OCI-LY7 (cell line): Measurements from ENCODE around the gene TRAF6. TPM values are rescaled to one million over a fixed set of nuclear protein-coding genes. Genes with fewer than 3 reads are reported as not detected.

ENCODE experiments used
- BruUV-seq: library from RNA; stranded (reverse); fragments of 400-500 nt; replicated peaks from 2 replicates; lab custom pipeline; 2021; lab: Mats Ljungman, UMichigan
- CTCF ChIA-PET: fragments of 300-600 bp; sonication (Branson Sonifier 250); formaldehyde crosslinking; loops from one replicate; lab custom pipeline; 2022; ENCODE audit warnings: antibody characterized with exemption; ENCODE audit not compliant: unreplicated experiment; lab: Charles Lee
- POLR2A ChIA-PET: fragments of 300-600 bp; sonication (Branson Sonifier 250); formaldehyde crosslinking; loops from one replicate; lab custom pipeline; 2022; ENCODE audit warnings: antibody characterized with exemption; lab: Charles Lee
- DNase-seq: peaks from one replicate; pipeline ENCODE4 v3.0.0-alpha.2; 2015; ENCODE audit warnings: low spot score
- H2AFZ ChIP-seq: fragments of 200-600 bp; sonication (generic), shearing (Covaris generic); 2 replicates; pipeline ENCODE4 v1.6.1; 2014; ENCODE audit warnings: mild to moderate bottlenecking, antibody characterized with exemption, low read length, moderate library complexity
- H3K27ac ChIP-seq: fragments of 200-600 bp; sonication (generic); 2 replicates; pipeline ENCODE4 v1.5.1; 2014; ENCODE audit warnings: mixed run types, low read depth, mild to moderate bottlenecking, moderate library complexity, low read length, inconsistent platforms; ENCODE audit not compliant: poor library complexity, severe bottlenecking
- H3K36me3 ChIP-seq: fragments of 200-600 bp; sonication (generic); 2 replicates; pipeline ENCODE4 v1.6.1; 2014; ENCODE audit warnings: mild to moderate bottlenecking, antibody characterized with exemption, low read length, moderate library complexity, mixed read lengths; ENCODE audit not compliant: insufficient read depth
- H3K4me1 ChIP-seq: fragments of 200-600 bp; sonication (generic); 2 replicates; pipeline ENCODE4 v1.5.1; 2014; ENCODE audit warnings: mild to moderate bottlenecking, low read length; ENCODE audit not compliant: insufficient read depth, poor library complexity, severe bottlenecking
- H3K4me2 ChIP-seq: fragments of 200-600 bp; sonication (generic); 2 replicates; pipeline ENCODE4 v1.6.1; 2014; ENCODE audit warnings: mild to moderate bottlenecking, low read length
- H3K4me3 ChIP-seq: fragments of 200-600 bp; sonication (generic); 2 replicates; pipeline ENCODE4 v1.5.1; 2014; ENCODE audit warnings: mild to moderate bottlenecking, low read depth, low read length; ENCODE audit not compliant: poor library complexity, severe bottlenecking
- H3K79me2 ChIP-seq: fragments of 200-600 bp; sonication (generic); 2 replicates; pipeline ENCODE4 v1.6.1; 2016; ENCODE audit warnings: low read depth, mild to moderate bottlenecking, low read length, moderate library complexity, mixed read lengths; ENCODE audit not compliant: insufficient read depth
- H3K9me2 ChIP-seq: fragments of 200-600 bp; sonication (generic); 2 replicates; pipeline ENCODE4 v1.6.1; 2016; ENCODE audit warnings: mild to moderate bottlenecking, low read length, mixed read lengths; ENCODE audit not compliant: insufficient read depth
- H3K9me3 ChIP-seq: fragments of 200-600 bp; sonication (generic); 2 replicates; pipeline ENCODE4 v1.6.1; 2014; ENCODE audit warnings: mild to moderate bottlenecking, mixed run types, low read length, mixed read lengths
- H4K20me1 ChIP-seq: fragments of 200-600 bp; sonication (generic); 2 replicates; pipeline ENCODE4 v1.6.1; 2014; ENCODE audit warnings: mild to moderate bottlenecking, antibody characterized with exemption, low read length, moderate library complexity, mixed read lengths; ENCODE audit not compliant: insufficient read depth
- EZH2phosphoT487 ChIP-seq: fragments of 200-600 bp; sonication (generic); IDR thresholded peaks from 2 replicates; pipeline ENCODE4 v1.6.1; 2018; ENCODE audit warnings: low read depth, borderline replicate concordance, mild to moderate bottlenecking, mixed run types, antibody characterized with exemption, low read length, moderate library complexity, mixed read lengths
- intact Hi-C: fragments of 100-400 bp; cut with micrococcal nuclease; formaldehyde crosslinking; loops from one replicate; pipeline ENCODE4 v1.10.0; 2022; ENCODE audit not compliant: unreplicated experiment
- total RNA-seq, 2 experiments: library from RNA; depleted of rRNA in 1 of 2; stranded (reverse); fragments of >200 nt in 1 of 2; shearing (Covaris generic) in 1 of 2; gene quantifications; 2 replicates each; pipeline ENCODE4 v1.2.3, GENCODE V29; 2014 to 2022
- TF ChIP-seq, protein P1 (sequence below): fragments of 200-600 bp; sonication (generic); conservative IDR thresholded peaks from 2 replicates; pipeline ENCODE4 v1.5.1; 2014; ENCODE audit warnings: mild to moderate bottlenecking, antibody characterized with exemption, low read length, moderate library complexity, mixed read lengths

TRAF6 gene
- total RNA-seq, 2 experiments from 2014 or later, result 5.5 to 10.2 TPM

DNA sequence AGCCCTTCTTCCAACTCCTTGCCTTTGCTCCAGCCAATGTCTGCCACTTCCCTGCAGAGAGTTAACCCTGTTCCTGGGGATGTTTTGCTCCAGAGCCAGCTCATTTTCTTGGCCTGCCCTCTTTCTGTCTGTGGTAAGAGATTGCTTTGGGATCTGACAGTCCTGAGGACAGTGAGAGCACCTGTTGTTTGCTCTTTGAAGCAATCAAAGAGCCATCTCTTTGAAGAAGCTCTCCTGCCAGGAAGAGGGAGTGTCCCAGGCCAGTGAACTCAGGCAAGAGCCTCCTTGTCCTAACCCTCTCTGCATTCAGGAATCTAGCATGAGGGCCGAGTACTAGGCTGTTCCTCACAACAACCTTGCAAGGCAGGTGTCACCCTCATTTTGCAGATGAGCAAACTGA is 42.2 kb downstream of the TRAF6 start:
- CTCF ChIA-PET, result interaction anchor here (0.6 kb wide), 2 partner anchors 114 to 170 kb away, joined by 7 read pairs; no protein-coding TSS in a partner anchor
- intact Hi-C loops, result no loop called here
- no peak for TF ChIP-seq EZH2phosphoT487
- POLR2A ChIA-PET, result interaction anchor here (0.6 to 1.0 kb wide), 3 partner anchors 8 to 1020 kb away, joined by 3 read pairs; no protein-coding TSS in a partner anchor
- no peaks in the 10 kb centered on the region for H3K9me3 ChIP-seq
- H3K4me1 ChIP-seq, result no peaks in the 10 kb centered on the region
- H3K27ac ChIP-seq, result no peak overlapping the region
- no peak overlapping the region for H3K4me3 ChIP-seq
- H3K79me2 ChIP-seq, result no peaks in the 10 kb centered on the region
- no TSS peak for BruUV-seq
- no peaks in the 10 kb centered on the region for H4K20me1 ChIP-seq
- no peak overlapping the region for H3K4me2 ChIP-seq
- no peaks in the 10 kb centered on the region for H3K9me2 ChIP-seq
- no peaks in the 10 kb centered on the region for H3K36me3 ChIP-seq
- no peak overlapping the region for H2AFZ ChIP-seq
- DNase-seq, result no peak

DNA sequence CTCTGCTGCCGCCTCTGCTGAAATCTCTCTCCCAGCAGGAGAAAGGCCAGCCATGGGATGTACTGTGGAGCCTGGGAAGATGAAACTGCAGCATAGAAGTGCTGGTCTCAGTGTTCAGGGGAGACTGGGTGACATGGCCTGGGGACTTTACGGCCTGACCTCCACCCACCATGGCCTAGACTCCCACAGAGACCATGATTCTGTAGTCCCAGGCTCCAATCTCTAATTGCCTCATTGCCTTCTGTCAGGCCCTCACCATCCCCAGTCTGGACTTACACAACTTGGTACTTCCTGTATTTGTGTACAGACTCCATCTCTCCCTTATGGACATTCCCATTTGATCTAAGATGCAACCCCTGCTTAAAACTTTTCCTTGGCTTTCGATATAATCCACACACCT is 43.1 kb downstream of the TRAF6 start:
- no peaks in the 10 kb centered on the region for H3K79me2 ChIP-seq
- BruUV-seq, result no TSS peak

DNA sequence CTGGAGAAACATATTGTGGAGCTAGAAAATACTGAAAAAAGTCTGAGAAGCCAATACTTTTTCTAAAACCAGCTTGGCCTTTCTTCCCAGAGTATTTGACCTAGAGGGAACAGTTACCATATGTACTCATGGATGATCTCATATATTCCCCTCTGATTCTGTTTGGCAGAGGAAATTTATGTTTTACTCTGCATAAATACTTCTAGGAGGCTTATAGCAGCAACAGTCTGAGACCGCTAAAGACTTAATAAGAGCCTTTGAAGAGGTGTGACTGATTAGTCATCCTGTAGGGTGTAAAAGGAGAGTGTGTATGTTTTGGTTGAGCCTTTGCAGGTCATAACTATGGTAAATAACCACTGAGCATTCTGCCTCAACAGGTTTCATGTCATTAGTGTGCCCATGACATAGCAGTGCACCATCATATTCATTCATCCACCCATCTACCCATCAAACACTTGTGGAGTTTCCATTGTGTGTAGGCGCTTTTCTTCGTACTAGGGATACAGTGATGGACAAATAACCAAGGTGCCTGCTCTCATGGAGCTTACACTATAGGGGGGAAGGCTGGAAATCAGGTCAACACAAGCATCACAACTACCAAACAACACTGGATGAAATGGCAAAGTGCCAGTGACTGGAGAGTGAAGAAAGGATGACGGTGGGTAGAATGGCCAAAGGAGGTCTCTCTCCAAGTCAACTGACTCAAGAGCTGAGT is 44.5 kb downstream of the TRAF6 start:
- no peak for DNase-seq
- no peak overlapping the region for H3K4me3 ChIP-seq
- intact Hi-C loops, result no loop called here
- no peaks in the 10 kb centered on the region for H3K9me2 ChIP-seq
- CTCF ChIA-PET, result no interaction called here
- H3K4me2 ChIP-seq, result no peak overlapping the region
- no peaks in the 10 kb centered on the region for H3K79me2 ChIP-seq
- no peak overlapping the region for H2AFZ ChIP-seq
- POLR2A ChIA-PET, result interaction anchor here (0.6 to 1.3 kb wide), 3 partner anchors 54 to 145 kb away, joined by 3 to 4 read pairs (median 4); no protein-coding TSS in a partner anchor
- BruUV-seq, result no TSS peak
- no peaks in the 10 kb centered on the region for H4K20me1 ChIP-seq
- H3K9me3 ChIP-seq, result no peaks in the 10 kb centered on the region
- TF ChIP-seq EZH2phosphoT487, result no peak
- TF ChIP-seq, protein P1, sequence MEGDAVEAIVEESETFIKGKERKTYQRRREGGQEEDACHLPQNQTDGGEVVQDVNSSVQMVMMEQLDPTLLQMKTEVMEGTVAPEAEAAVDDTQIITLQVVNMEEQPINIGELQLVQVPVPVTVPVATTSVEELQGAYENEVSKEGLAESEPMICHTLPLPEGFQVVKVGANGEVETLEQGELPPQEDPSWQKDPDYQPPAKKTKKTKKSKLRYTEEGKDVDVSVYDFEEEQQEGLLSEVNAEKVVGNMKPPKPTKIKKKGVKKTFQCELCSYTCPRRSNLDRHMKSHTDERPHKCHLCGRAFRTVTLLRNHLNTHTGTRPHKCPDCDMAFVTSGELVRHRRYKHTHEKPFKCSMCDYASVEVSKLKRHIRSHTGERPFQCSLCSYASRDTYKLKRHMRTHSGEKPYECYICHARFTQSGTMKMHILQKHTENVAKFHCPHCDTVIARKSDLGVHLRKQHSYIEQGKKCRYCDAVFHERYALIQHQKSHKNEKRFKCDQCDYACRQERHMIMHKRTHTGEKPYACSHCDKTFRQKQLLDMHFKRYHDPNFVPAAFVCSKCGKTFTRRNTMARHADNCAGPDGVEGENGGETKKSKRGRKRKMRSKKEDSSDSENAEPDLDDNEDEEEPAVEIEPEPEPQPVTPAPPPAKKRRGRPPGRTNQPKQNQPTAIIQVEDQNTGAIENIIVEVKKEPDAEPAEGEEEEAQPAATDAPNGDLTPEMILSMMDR, result no peak
- H3K4me1 ChIP-seq, result no peaks in the 10 kb centered on the region
- no peak overlapping the region for H3K27ac ChIP-seq
- H3K36me3 ChIP-seq, result no peaks in the 10 kb centered on the region

More for the DNA sequence above, 43.1 kb downstream of the TRAF6 start:
- ChIA-PET POLR2A (interaction anchor here (0.7 kb wide), 1 partner anchor 35 kb away, joined by 4 read pairs; no protein-coding TSS in a partner anchor), CTCF (no interaction called here)
- H3K9me3 ChIP-seq, result no peaks in the 10 kb centered on the region
- no peak overlapping the region for H3K4me2 ChIP-seq
- no peaks in the 10 kb centered on the region for H3K36me3 ChIP-seq
- H4K20me1 ChIP-seq, result no peaks in the 10 kb centered on the region
- no peak overlapping the region for H2AFZ ChIP-seq
- no peaks in the 10 kb centered on the region for H3K9me2 ChIP-seq
- TF ChIP-seq EZH2phosphoT487, result no peak
- TF ChIP-seq, protein P1, result no peak
- no peak overlapping the region for H3K4me3 ChIP-seq
- no peak for DNase-seq
- H3K4me1 ChIP-seq, result no peaks in the 10 kb centered on the region
- intact Hi-C loops, result no loop called here
- H3K27ac ChIP-seq, result no peak overlapping the region
